Measurements from ENCODE around the gene PHC3. TPM values are rescaled to one million over a fixed set of nuclear protein-coding genes. Genes with fewer than 3 reads are reported as not detected.

The PHC3 gene
- total and polyA plus RNA-seq, 2 experiments from 2014 or later: 24.5 to 25.2 TPM

DNA sequence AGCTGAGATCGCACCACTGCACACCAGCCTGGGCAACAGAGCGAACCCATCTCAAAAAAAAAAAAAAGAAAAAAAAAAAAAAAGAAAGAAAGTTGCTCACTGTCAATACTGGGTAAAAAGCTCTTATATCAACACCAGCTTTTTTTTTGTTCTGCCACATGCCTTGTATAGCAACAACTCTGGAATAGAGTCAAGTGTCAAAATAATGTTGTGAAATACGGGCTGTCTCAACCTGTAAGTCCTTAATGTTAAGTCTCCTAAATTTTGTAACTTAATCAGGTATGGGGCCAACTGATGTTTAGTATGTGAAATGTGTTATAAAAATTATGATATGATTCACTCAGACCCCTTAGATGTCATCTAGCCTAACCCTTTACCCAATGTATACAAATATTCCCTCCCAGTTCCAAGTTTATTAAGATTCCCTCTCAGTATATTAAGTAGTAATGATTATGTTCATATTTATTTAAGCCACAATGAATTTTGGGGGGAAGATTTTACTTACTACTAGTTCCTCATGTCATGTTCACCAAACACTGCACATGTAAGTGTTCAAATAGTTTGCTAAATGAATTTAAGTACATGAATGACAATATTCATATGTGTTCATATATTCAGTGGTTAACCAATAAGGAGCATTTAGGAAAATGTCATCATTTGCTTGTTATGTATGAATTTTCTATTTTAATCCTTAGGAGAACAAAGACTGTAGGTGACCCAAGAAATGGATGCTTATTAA, 91.5 kb downstream of the PHC3 start:
- no peak overlapping the region for H3K27ac ChIP-seq
- H3K36me3 ChIP-seq: peaks cover 29% of the 10 kb centered on the region
- H3K4me1 ChIP-seq (ENCODE audit: low read depth): no peaks in the 10 kb centered on the region
- H3K27me3 ChIP-seq: no peaks in the 10 kb centered on the region
- H3K9me3 ChIP-seq (ENCODE audit: low read depth): no peaks in the 10 kb centered on the region
- DNase-seq (ENCODE audit: low read depth in 1 of 2, low spot score in 1 of 2): peak in 1 of 2 donors; percentile 22
- no peak overlapping the region for H3K4me3 ChIP-seq
- TF ChIP-seq, protein P1, sequence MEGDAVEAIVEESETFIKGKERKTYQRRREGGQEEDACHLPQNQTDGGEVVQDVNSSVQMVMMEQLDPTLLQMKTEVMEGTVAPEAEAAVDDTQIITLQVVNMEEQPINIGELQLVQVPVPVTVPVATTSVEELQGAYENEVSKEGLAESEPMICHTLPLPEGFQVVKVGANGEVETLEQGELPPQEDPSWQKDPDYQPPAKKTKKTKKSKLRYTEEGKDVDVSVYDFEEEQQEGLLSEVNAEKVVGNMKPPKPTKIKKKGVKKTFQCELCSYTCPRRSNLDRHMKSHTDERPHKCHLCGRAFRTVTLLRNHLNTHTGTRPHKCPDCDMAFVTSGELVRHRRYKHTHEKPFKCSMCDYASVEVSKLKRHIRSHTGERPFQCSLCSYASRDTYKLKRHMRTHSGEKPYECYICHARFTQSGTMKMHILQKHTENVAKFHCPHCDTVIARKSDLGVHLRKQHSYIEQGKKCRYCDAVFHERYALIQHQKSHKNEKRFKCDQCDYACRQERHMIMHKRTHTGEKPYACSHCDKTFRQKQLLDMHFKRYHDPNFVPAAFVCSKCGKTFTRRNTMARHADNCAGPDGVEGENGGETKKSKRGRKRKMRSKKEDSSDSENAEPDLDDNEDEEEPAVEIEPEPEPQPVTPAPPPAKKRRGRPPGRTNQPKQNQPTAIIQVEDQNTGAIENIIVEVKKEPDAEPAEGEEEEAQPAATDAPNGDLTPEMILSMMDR (IDR thresholded peaks at IDR 0.05; ENCODE audit: low read depth, low read length): no peak

DNA sequence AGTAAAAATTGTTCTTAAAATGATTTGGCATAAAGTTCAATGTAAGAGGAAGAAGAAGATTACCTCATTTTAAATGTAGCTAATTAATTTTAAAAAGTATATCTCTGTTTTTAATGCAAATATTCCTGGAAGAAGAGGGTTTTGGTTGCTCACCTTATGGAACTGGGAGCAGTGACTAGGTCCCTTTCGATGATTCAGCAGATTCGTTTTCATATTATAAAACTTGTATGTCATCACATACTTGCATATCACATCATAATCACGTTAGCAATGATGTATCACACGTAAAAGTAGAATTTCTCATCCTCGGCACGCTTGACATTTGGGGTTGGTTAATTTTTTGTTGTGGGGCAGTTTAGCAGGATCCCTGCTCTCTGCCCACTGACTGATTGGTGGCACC, 96.1 kb downstream of the PHC3 start:
- Histone ChIP-seq H3K4me1 (ENCODE audit: low read depth) (peaks cover 8% of the 10 kb centered on the region), H3K27me3 (no peaks in the 10 kb centered on the region), H3K27ac (no peak overlapping the region), H3K36me3 (peaks cover 13% of the 10 kb centered on the region), H3K9me3 (ENCODE audit: low read depth) (no peaks in the 10 kb centered on the region), H3K4me3 (no peak overlapping the region)
- TF ChIP-seq, protein P1 (IDR thresholded peaks at IDR 0.05; ENCODE audit: low read depth, low read length): no peak
- no peak for DNase-seq (ENCODE audit: low read depth in 1 of 2, low spot score in 1 of 2)

GRCh38 chr3:170083343-170083742, 98.2 kb downstream of the PHC3 start:
- no peak for DNase-seq (ENCODE audit: low read depth in 1 of 2, low spot score in 1 of 2)
- no peaks in the 10 kb centered on the region for H3K27me3 ChIP-seq
- peaks cover 10% of the 10 kb centered on the region for H3K36me3 ChIP-seq
- TF ChIP-seq, protein P1 (IDR thresholded peaks at IDR 0.05; ENCODE audit: low read depth, low read length): no peak
- H3K4me1 ChIP-seq (ENCODE audit: low read depth): peaks cover 8% of the 10 kb centered on the region
- no peaks in the 10 kb centered on the region for H3K9me3 ChIP-seq (ENCODE audit: low read depth)
- H3K27ac ChIP-seq: peak overlapping the region; percentile 42
- no peak overlapping the region for H3K4me3 ChIP-seq

GRCh38 chr3:170081079-170081741, 100.3 kb downstream of the PHC3 start:
- no peaks in the 10 kb centered on the region for H3K9me3 ChIP-seq (ENCODE audit: low read depth)
- TF ChIP-seq, protein P1 (IDR thresholded peaks at IDR 0.05; ENCODE audit: low read depth, low read length): no peak
- no peak overlapping the region for H3K4me3 ChIP-seq
- H3K4me1 ChIP-seq (ENCODE audit: low read depth): peaks cover 8% of the 10 kb centered on the region
- H3K27ac ChIP-seq: no peak overlapping the region
- DNase-seq (ENCODE audit: low read depth in 1 of 2, low spot score in 1 of 2): peak in 1 of 2 donors; percentile 10
- H3K27me3 ChIP-seq: no peaks in the 10 kb centered on the region
- peaks cover 2% of the 10 kb centered on the region for H3K36me3 ChIP-seq

DNA sequence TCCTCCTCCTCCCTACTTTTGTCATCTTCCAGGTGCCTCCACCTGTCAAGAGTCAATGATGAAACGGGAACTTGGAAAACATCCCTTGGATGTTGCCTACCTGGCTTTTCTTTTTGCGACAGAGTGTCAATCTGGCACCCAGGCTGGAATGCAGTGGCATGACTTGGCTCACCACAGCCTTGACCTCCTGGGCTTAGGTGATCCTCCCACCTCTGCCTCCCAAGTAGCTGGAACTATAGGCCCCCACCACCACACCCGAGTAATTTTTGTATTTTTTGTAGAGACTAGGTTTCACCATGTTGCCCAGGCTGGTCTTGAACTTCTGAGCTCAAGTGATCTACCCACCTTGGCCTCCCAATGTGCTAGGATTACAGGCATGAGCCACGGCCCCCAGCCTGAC, 100.9 kb downstream of the PHC3 start:
- TF ChIP-seq, protein P1 (IDR thresholded peaks at IDR 0.05; ENCODE audit: low read depth, low read length): no peak
- Histone ChIP-seq H3K9me3 (ENCODE audit: low read depth) (no peaks in the 10 kb centered on the region), H3K4me1 (ENCODE audit: low read depth) (peaks cover 8% of the 10 kb centered on the region), H3K36me3 (no peaks in the 10 kb centered on the region), H3K27ac (no peak overlapping the region), H3K4me3 (no peak overlapping the region), H3K27me3 (no peaks in the 10 kb centered on the region)
- DNase-seq (ENCODE audit: low read depth in 1 of 2, low spot score in 1 of 2): no peak

Data from cardiac muscle cell (in vitro differentiated cells and primary cell).